Panc1 (cell line): Measurements from ENCODE around the gene MEIS1. TPM values are rescaled to one million over a fixed set of nuclear protein-coding genes. Genes with fewer than 3 reads are reported as not detected.

Experiments
- ATAC-seq: fragments of 200-7000 bp; cut with Tn5 transposase; 2 replicates; pipeline ENCODE4 v1.9.1; 2020; ENCODE audit warnings: mild to moderate bottlenecking, moderate library complexity
- BruUV-seq: library from RNA; stranded (reverse); fragments of 400-500 nt; replicated peaks from 2 replicates; lab custom pipeline; 2021; lab: Mats Ljungman, UMichigan
- CTCF ChIA-PET: fragments of 300-600 bp; sonication (Branson Sonifier 250); formaldehyde crosslinking; loops from one replicate; lab custom pipeline; 2022; ENCODE audit warnings: antibody characterized with exemption; lab: Charles Lee
- POLR2A ChIA-PET: fragments of 300-600 bp; sonication (Branson Sonifier 250); formaldehyde crosslinking; loops from one replicate; lab custom pipeline; 2022; ENCODE audit warnings: antibody characterized with exemption; lab: Charles Lee
- DNase-seq: peaks from one replicate; pipeline ENCODE4 v3.0.0-alpha.2; 2010; ENCODE audit warnings: low read depth, low spot score
- H3K27ac ChIP-seq: 2 replicates; pipeline ENCODE4 v1.5.1; 2011; ENCODE audit warnings: mild to moderate bottlenecking, low read length, inconsistent platforms
- H3K27me3 ChIP-seq: fragments of 200-500 bp; sonication (Bioruptor generic); 2 replicates; pipeline ENCODE4 v1.6.0; 2014; ENCODE audit warnings: low read length, inconsistent platforms; ENCODE audit not compliant: control insufficient read depth, insufficient read depth
- H3K36me3 ChIP-seq: fragments of 200-500 bp; sonication (Bioruptor generic); 2 replicates; pipeline ENCODE4 v1.5.1; 2014; ENCODE audit warnings: inconsistent platforms, mild to moderate bottlenecking, low read length, moderate library complexity; ENCODE audit not compliant: control insufficient read depth, insufficient read depth
- H3K4me1 ChIP-seq: 2 replicates; pipeline ENCODE4 v1.5.1; 2011; ENCODE audit warnings: inconsistent platforms, mild to moderate bottlenecking, low read length, moderate library complexity; ENCODE audit not compliant: control insufficient read depth, insufficient read depth
- H3K4me3 ChIP-seq, 2 experiments: 2 replicates each; pipeline ENCODE4 v1.5.1; 2011 to 2012; ENCODE audit warnings: low read depth in 2 of 2, low read length in 2 of 2, mild to moderate bottlenecking in 2 of 2, inconsistent platforms in 1 of 2, moderate library complexity in 1 of 2
- H3K9me3 ChIP-seq: fragments of 200-500 bp; sonication (Bioruptor generic); 2 replicates; pipeline ENCODE4 v1.5.1; 2014; ENCODE audit warnings: low read depth, mild to moderate bottlenecking, inconsistent platforms, low read length, moderate library complexity; ENCODE audit not compliant: control insufficient read depth, insufficient read depth
- POLR2AphosphoS5 ChIP-seq: IDR thresholded peaks from 2 replicates; pipeline ENCODE4 v1.6.1; 2012; ENCODE audit warnings: mild to moderate bottlenecking, low read depth, low read length, moderate library complexity
- SIN3A ChIP-seq: IDR thresholded peaks from 2 replicates; pipeline ENCODE4 v1.6.1; 2012; ENCODE audit warnings: low read depth, mild to moderate bottlenecking, low read length, moderate library complexity, borderline replicate concordance; ENCODE audit not compliant: insufficient read depth
- TCF7L2 ChIP-seq: IDR thresholded peaks from 2 replicates; pipeline ENCODE4 v1.6.1; 2011; ENCODE audit warnings: mild to moderate bottlenecking, low read depth, low read length, inconsistent platforms
- in situ Hi-C: cut with HindIII; loops from 2 replicates; pipeline ENCODE4 v1.10.0; 2016; ENCODE audit warnings: low sequenced_read_pairs, low pct_unique_long_range_greater_than_20kb
- intact Hi-C: fragments of 100-400 bp; cut with micrococcal nuclease; formaldehyde crosslinking; loops from one replicate; pipeline ENCODE4 v1.10.0; 2022; ENCODE audit not compliant: unreplicated experiment
- total RNA-seq: library from RNA; stranded (reverse); gene quantifications from one replicate; pipeline ENCODE4 v1.2.1, GENCODE V29; 2021; ENCODE audit not compliant: unreplicated experiment
- TF ChIP-seq, protein P1 (sequence below), 2 experiments: IDR thresholded peaks; 2 replicates each; pipeline ENCODE4 v1.6.1; 2011 to 2012; ENCODE audit warnings: low read depth in 2 of 2, control low read depth in 1 of 2, low read length in 1 of 2, mild to moderate bottlenecking in 1 of 2, moderate library complexity in 1 of 2; ENCODE audit not compliant: insufficient read depth in 1 of 2
- TF ChIP-seq, protein P2 (sequence below): fragments of 450-650 bp; IDR thresholded peaks from 2 replicates; pipeline ENCODE4 v1.5.1; 2017; ENCODE audit warnings: mild to moderate bottlenecking

MEIS1 gene
- total RNA-seq, 1 experiment from 2014 or later: 2.0 TPM

DNA sequence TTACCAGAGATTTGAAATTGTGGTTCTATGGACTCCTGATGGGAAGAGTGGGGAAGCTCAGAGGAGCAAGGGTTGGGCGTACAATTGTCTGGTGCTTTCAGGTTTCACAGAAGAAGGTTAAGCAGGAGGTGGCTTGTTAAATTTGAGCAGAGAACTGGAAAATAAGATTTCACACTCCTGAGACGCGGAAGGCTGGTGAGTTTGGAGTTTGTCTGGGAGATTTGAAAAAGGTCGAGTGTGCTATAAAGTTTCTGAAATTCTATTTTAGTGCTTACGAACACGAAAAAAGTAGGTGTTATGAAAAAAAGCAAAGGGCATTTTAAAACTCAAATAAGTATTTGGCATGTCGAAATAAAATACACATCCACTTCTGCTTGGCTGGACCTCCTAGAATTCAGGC lies 170.1 kb downstream of the MEIS1 start:
- H3K27ac ChIP-seq: no peak overlapping the region
- in situ Hi-C loops (no loop called here), intact Hi-C loops (no loop called here)
- CTCF ChIA-PET: no interaction called here
- TF ChIP-seq, protein P1, sequence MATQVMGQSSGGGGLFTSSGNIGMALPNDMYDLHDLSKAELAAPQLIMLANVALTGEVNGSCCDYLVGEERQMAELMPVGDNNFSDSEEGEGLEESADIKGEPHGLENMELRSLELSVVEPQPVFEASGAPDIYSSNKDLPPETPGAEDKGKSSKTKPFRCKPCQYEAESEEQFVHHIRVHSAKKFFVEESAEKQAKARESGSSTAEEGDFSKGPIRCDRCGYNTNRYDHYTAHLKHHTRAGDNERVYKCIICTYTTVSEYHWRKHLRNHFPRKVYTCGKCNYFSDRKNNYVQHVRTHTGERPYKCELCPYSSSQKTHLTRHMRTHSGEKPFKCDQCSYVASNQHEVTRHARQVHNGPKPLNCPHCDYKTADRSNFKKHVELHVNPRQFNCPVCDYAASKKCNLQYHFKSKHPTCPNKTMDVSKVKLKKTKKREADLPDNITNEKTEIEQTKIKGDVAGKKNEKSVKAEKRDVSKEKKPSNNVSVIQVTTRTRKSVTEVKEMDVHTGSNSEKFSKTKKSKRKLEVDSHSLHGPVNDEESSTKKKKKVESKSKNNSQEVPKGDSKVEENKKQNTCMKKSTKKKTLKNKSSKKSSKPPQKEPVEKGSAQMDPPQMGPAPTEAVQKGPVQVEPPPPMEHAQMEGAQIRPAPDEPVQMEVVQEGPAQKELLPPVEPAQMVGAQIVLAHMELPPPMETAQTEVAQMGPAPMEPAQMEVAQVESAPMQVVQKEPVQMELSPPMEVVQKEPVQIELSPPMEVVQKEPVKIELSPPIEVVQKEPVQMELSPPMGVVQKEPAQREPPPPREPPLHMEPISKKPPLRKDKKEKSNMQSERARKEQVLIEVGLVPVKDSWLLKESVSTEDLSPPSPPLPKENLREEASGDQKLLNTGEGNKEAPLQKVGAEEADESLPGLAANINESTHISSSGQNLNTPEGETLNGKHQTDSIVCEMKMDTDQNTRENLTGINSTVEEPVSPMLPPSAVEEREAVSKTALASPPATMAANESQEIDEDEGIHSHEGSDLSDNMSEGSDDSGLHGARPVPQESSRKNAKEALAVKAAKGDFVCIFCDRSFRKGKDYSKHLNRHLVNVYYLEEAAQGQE (IDR thresholded peaks at IDR 0.05; ENCODE audit: insufficient read depth in 1 of 2, low read depth in 2 of 2, low read length in 1 of 2): no peak
- TF ChIP-seq, protein P2, sequence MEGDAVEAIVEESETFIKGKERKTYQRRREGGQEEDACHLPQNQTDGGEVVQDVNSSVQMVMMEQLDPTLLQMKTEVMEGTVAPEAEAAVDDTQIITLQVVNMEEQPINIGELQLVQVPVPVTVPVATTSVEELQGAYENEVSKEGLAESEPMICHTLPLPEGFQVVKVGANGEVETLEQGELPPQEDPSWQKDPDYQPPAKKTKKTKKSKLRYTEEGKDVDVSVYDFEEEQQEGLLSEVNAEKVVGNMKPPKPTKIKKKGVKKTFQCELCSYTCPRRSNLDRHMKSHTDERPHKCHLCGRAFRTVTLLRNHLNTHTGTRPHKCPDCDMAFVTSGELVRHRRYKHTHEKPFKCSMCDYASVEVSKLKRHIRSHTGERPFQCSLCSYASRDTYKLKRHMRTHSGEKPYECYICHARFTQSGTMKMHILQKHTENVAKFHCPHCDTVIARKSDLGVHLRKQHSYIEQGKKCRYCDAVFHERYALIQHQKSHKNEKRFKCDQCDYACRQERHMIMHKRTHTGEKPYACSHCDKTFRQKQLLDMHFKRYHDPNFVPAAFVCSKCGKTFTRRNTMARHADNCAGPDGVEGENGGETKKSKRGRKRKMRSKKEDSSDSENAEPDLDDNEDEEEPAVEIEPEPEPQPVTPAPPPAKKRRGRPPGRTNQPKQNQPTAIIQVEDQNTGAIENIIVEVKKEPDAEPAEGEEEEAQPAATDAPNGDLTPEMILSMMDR: no peak
- TF ChIP-seq TCF7L2 (no peak), POLR2AphosphoS5 (no peak), SIN3A (no peak)
- H3K36me3 ChIP-seq: no peaks in the 10 kb centered on the region
- no peak overlapping the region for H3K4me3 ChIP-seq
- H3K9me3 ChIP-seq: no peaks in the 10 kb centered on the region
- POLR2A ChIA-PET: no interaction called here
- no peak for ATAC-seq
- H3K27me3 ChIP-seq: no peaks in the 10 kb centered on the region
- no peak for DNase-seq
- no TSS peak for BruUV-seq
- no peaks in the 10 kb centered on the region for H3K4me1 ChIP-seq

DNA sequence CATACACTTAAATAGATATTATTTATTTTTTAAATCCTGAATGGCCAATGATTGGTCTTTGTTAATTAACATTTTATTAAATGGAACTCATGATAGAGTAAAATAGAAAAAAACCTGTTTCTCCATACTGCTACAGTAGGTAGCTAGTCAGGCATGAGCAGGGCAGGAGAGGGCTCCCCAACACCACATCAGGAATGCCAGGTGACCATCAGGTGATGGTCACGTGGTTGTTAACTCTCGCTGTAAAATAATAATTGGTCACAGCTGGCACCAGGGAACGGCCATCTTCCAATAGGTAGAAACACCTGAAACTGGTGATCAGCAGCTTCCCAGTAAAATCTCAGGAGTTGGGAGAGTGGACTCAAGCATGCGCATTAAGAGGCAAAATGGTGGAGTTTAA lies 172.2 kb downstream of the MEIS1 start:
- no TSS peak for BruUV-seq
- in situ Hi-C loops: no loop called here
- POLR2A ChIA-PET: no interaction called here
- Histone ChIP-seq H3K4me3 (no peak overlapping the region), H3K4me1 (no peaks in the 10 kb centered on the region), H3K27me3 (no peaks in the 10 kb centered on the region), H3K27ac (no peak overlapping the region), H3K9me3 (no peaks in the 10 kb centered on the region), H3K36me3 (no peaks in the 10 kb centered on the region)
- DNase-seq (no peak), ATAC-seq (no peak)
- CTCF ChIA-PET: no interaction called here
- intact Hi-C loops: no loop called here
- TF ChIP-seq, protein P1 (IDR thresholded peaks at IDR 0.05; ENCODE audit: insufficient read depth in 1 of 2, low read depth in 2 of 2, low read length in 1 of 2): no peak
- TF ChIP-seq SIN3A (no peak), POLR2AphosphoS5 (no peak), TCF7L2 (no peak)
- TF ChIP-seq, protein P2: no peak
